ENCODE data around the gene SLC29A1. TPM values are rescaled to one million over a fixed set of nuclear protein-coding genes. Genes with fewer than 3 reads are reported as not detected.
A peak's percentile ranks its signal among the peaks of the same experiment; 100 is the strongest.

SLC29A1 gene
- total RNA-seq, 4 donors from 2014 or later = 101 to 281 (median 134) TPM

- no peaks in the 10 kb centered on the region for H3K9me3 ChIP-seq
- TF ChIP-seq EP300 (IDR thresholded peaks at IDR 0.05) = no peak
- TF ChIP-seq POLR2A (IDR thresholded peaks at IDR 0.05) = no peak
- TF ChIP-seq CTCF (IDR thresholded peaks at IDR 0.05) = no peak
- H3K36me3 ChIP-seq = peaks cover 0 to 40% of the 10 kb centered on the region in 2 donors
- WGBS, 2 donors (ENCODE audit: low coverage in 1 of 2) = 46 to 52% methylated on average over 5 of the region's 6 CpGs
- no peaks in the 10 kb centered on the region for H3K27me3 ChIP-seq
- H3K4me3 ChIP-seq = peak overlapping the region in 1 of 2 donors; percentile 86
- no peak for ATAC-seq
- H3K4me1 ChIP-seq = peaks cover 0 to 97% (median 69%) of the 10 kb centered on the region in 3 donors
- H3K27ac ChIP-seq = peak overlapping the region; percentile 54 to 99 (median 98)
These were observed 4.6 kb downstream of the SLC29A1 start for GRCh38 chr6:44228031-44228430.

- Histone ChIP-seq H3K4me3 (peak overlapping the region in 1 of 2 donors; percentile 86), H3K4me1 (peaks cover 0 to 99% (median 73%) of the 10 kb centered on the region in 3 donors), H3K36me3 (peaks cover 0 to 44% of the 10 kb centered on the region in 2 donors), H3K27me3 (no peaks in the 10 kb centered on the region), H3K27ac (peak overlapping the region; percentile 12 to 99 (median 98)), H3K9me3 (no peaks in the 10 kb centered on the region)
- TF ChIP-seq EP300 (IDR thresholded peaks at IDR 0.05) = no peak
- TF ChIP-seq POLR2A (IDR thresholded peaks at IDR 0.05) = no peak
- TF ChIP-seq CTCF (IDR thresholded peaks at IDR 0.05) = no peak
- no peak for TF ChIP-seq POLR2AphosphoS5 (IDR thresholded peaks at IDR 0.05)
- WGBS, 2 donors (ENCODE audit: low coverage in 1 of 2) = no CpG with 5 or more reads among the region's 7 CpGs
- ATAC-seq = no peak
These were observed 5.0 kb downstream of the SLC29A1 start for GRCh38 chr6:44228433-44228832.

- Histone ChIP-seq H3K4me1 (peaks cover 0 to 100% (median 77%) of the 10 kb centered on the region in 3 donors), H3K9me3 (no peaks in the 10 kb centered on the region), H3K36me3 (peaks cover 0 to 44% of the 10 kb centered on the region in 2 donors), H3K27ac (peak overlapping the region; percentile 12 to 99 (median 98)), H3K4me3 (no peak overlapping the region), H3K27me3 (no peaks in the 10 kb centered on the region)
- TF ChIP-seq POLR2AphosphoS5 (IDR thresholded peaks at IDR 0.05) (no peak), CTCF (IDR thresholded peaks at IDR 0.05) (no peak), POLR2A (IDR thresholded peaks at IDR 0.05) (no peak), EP300 (IDR thresholded peaks at IDR 0.05) (no peak)
- WGBS, 2 donors (ENCODE audit: low coverage in 1 of 2) = 38 to 40% methylated on average over 2 to 5 of the region's 5 CpGs
- ATAC-seq = no peak
These were observed 5.4 kb downstream of the SLC29A1 start for GRCh38 chr6:44228836-44229235.

GRCh38 chr6:44229376-44230033 lies 6.1 kb downstream of the SLC29A1 start:
- ATAC-seq = no peak
- Histone ChIP-seq H3K4me1 (peaks cover 2 to 100% (median 81%) of the 10 kb centered on the region in 3 donors), H3K27me3 (no peaks in the 10 kb centered on the region), H3K4me3 (no peak overlapping the region), H3K9me3 (no peaks in the 10 kb centered on the region), H3K36me3 (peaks cover 0 to 44% of the 10 kb centered on the region in 2 donors), H3K27ac (peak overlapping the region; percentile 47 to 99 (median 98))
- TF ChIP-seq EP300 (IDR thresholded peaks at IDR 0.05) = no peak
- TF ChIP-seq CTCF (IDR thresholded peaks at IDR 0.05) = no peak
- no peak for TF ChIP-seq POLR2A (IDR thresholded peaks at IDR 0.05)
- no peak for TF ChIP-seq POLR2AphosphoS5 (IDR thresholded peaks at IDR 0.05)
- WGBS, 2 donors (ENCODE audit: low coverage in 1 of 2) = 69 to 78% methylated on average over 4 to 6 of the region's 11 CpGs
